GM23338 (cell line): ENCODE data around the gene ARHGAP10.

Experiments
- CREB1 ChIP-seq: fragments of 250-450 bp; sonication (Bioruptor Pico); IDR thresholded peaks from 2 replicates; pipeline ENCODE4 v1.5.0; 2020; ENCODE audit warnings: low read depth, mild to moderate bottlenecking, moderate library complexity
- EZH2 ChIP-seq: fragments of 200-600 bp; sonication (generic); IDR thresholded peaks from one replicate; pipeline ENCODE4 v1.8.0; 2017; ENCODE audit warnings: antibody characterized with exemption, mild to moderate bottlenecking, low read depth; ENCODE audit not compliant: unreplicated experiment
- EZH2phosphoT487 ChIP-seq: fragments of 200-600 bp; sonication (generic); IDR thresholded peaks from one replicate; pipeline ENCODE4 v1.8.1; 2018; ENCODE audit warnings: antibody characterized with exemption; ENCODE audit not compliant: unreplicated experiment
- JUNB ChIP-seq: IDR thresholded peaks from one replicate; pipeline ENCODE4 v1.6.1; 2016; ENCODE audit warnings: antibody characterized with exemption; ENCODE audit not compliant: unreplicated experiment
- POLR2AphosphoS5 ChIP-seq: IDR thresholded peaks from 2 replicates; pipeline ENCODE4 v1.6.1; 2016; ENCODE audit warnings: antibody characterized with exemption, low read depth
- ZNF114 ChIP-seq: fragments of 250-450 bp; sonication (Bioruptor Pico); IDR thresholded peaks from 2 replicates; pipeline ENCODE4 v1.5.0; 2020; ENCODE audit warnings: mild to moderate bottlenecking, moderate library complexity
- TF ChIP-seq, protein P1 (sequence below), 2 experiments: fragments of 200-600 bp in 1 of 2; sonication (generic) in 1 of 2; conservative IDR thresholded peaks; 2 replicates each; pipeline versions ENCODE4 v1.5.1 to v1.6.1; 2016 to 2017; ENCODE audit warnings: antibody characterized with exemption in 2 of 2, low read depth in 2 of 2, mild to moderate bottlenecking in 2 of 2, moderate library complexity in 1 of 2
- TF ChIP-seq, protein P2 (sequence below): IDR thresholded peaks from one replicate; pipeline ENCODE4 v1.6.1; 2018; ENCODE audit warnings: antibody characterized with exemption; ENCODE audit not compliant: unreplicated experiment
- TF ChIP-seq, protein P3 (sequence below): IDR thresholded peaks from 2 replicates; pipeline ENCODE4 v1.6.1; 2016; ENCODE audit warnings: antibody characterized with exemption

- no peak for TF ChIP-seq ZNF114 (CRISPR knock-in tag)
- TF ChIP-seq, protein P1, sequence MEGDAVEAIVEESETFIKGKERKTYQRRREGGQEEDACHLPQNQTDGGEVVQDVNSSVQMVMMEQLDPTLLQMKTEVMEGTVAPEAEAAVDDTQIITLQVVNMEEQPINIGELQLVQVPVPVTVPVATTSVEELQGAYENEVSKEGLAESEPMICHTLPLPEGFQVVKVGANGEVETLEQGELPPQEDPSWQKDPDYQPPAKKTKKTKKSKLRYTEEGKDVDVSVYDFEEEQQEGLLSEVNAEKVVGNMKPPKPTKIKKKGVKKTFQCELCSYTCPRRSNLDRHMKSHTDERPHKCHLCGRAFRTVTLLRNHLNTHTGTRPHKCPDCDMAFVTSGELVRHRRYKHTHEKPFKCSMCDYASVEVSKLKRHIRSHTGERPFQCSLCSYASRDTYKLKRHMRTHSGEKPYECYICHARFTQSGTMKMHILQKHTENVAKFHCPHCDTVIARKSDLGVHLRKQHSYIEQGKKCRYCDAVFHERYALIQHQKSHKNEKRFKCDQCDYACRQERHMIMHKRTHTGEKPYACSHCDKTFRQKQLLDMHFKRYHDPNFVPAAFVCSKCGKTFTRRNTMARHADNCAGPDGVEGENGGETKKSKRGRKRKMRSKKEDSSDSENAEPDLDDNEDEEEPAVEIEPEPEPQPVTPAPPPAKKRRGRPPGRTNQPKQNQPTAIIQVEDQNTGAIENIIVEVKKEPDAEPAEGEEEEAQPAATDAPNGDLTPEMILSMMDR (conservative IDR thresholded peaks at IDR 0.05; ENCODE audit: low read depth in 2 of 2): no peak
- no peak for TF ChIP-seq CREB1 (CRISPR knock-in tag)
- no peak for TF ChIP-seq EZH2phosphoT487
- no peak for TF ChIP-seq POLR2AphosphoS5
- no peak for TF ChIP-seq EZH2
- no peak for TF ChIP-seq JUNB
- TF ChIP-seq, protein P2, sequence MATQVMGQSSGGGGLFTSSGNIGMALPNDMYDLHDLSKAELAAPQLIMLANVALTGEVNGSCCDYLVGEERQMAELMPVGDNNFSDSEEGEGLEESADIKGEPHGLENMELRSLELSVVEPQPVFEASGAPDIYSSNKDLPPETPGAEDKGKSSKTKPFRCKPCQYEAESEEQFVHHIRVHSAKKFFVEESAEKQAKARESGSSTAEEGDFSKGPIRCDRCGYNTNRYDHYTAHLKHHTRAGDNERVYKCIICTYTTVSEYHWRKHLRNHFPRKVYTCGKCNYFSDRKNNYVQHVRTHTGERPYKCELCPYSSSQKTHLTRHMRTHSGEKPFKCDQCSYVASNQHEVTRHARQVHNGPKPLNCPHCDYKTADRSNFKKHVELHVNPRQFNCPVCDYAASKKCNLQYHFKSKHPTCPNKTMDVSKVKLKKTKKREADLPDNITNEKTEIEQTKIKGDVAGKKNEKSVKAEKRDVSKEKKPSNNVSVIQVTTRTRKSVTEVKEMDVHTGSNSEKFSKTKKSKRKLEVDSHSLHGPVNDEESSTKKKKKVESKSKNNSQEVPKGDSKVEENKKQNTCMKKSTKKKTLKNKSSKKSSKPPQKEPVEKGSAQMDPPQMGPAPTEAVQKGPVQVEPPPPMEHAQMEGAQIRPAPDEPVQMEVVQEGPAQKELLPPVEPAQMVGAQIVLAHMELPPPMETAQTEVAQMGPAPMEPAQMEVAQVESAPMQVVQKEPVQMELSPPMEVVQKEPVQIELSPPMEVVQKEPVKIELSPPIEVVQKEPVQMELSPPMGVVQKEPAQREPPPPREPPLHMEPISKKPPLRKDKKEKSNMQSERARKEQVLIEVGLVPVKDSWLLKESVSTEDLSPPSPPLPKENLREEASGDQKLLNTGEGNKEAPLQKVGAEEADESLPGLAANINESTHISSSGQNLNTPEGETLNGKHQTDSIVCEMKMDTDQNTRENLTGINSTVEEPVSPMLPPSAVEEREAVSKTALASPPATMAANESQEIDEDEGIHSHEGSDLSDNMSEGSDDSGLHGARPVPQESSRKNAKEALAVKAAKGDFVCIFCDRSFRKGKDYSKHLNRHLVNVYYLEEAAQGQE: no peak
- TF ChIP-seq, protein P3, sequence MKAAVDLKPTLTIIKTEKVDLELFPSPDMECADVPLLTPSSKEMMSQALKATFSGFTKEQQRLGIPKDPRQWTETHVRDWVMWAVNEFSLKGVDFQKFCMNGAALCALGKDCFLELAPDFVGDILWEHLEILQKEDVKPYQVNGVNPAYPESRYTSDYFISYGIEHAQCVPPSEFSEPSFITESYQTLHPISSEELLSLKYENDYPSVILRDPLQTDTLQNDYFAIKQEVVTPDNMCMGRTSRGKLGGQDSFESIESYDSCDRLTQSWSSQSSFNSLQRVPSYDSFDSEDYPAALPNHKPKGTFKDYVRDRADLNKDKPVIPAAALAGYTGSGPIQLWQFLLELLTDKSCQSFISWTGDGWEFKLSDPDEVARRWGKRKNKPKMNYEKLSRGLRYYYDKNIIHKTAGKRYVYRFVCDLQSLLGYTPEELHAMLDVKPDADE: no peak
Observed at GRCh38 chr4:147944249-147944648, 212.4 kb downstream of the ARHGAP10 start.
